ENCODE data around the gene HFM1. TPM values are rescaled to one million over a fixed set of nuclear protein-coding genes. Genes with fewer than 3 reads are reported as not detected.

The HFM1 gene
- total and polyA plus RNA-seq, 2 experiments from 2014 or later: 1.5 to 5.2 TPM

GRCh38 chr1:91406773-91407389, 2.2 kb upstream of the HFM1 start:
- H2AFZ ChIP-seq: no peak overlapping the region
- H3K27me3 ChIP-seq (ENCODE audit: insufficient read depth): no peaks in the 10 kb centered on the region
- H3K9me3 Mint-ChIP-seq: no peaks in the 10 kb centered on the region
- no peak overlapping the region for H3K4me3 Mint-ChIP-seq
- peak; percentile 22 for DNase-seq (ENCODE audit: low spot score)
- no peaks in the 10 kb centered on the region for H3K9me2 ChIP-seq (ENCODE audit: insufficient read depth)
- no peak overlapping the region for H3K4me2 ChIP-seq
- H3K4me3 ChIP-seq: no peak overlapping the region
- H3K4me1 ChIP-seq (ENCODE audit: insufficient read depth): peaks cover 5% of the 10 kb centered on the region; the same call in 1 of the 2 replicates
- no peak overlapping the region for H3K27ac Mint-ChIP-seq
- TF ChIP-seq ZNF331 (CRISPR knock-in tag; IDR thresholded peaks at IDR 0.05; ENCODE audit: low read depth) (no peak), CTCF (conservative IDR thresholded peaks at IDR 0.05; ENCODE audit: low read depth in 2 of 2) (peak; percentile 39 to 45), STAT1 (IDR thresholded peaks at IDR 0.05; ENCODE audit: unreplicated experiment) (no peak), JUNB (IDR thresholded peaks at IDR 0.05; ENCODE audit: unreplicated experiment) (no peak), EZH2phosphoT487 (IDR thresholded peaks at IDR 0.05; ENCODE audit: unreplicated experiment) (no peak), POLR2AphosphoS5 (IDR thresholded peaks at IDR 0.05; ENCODE audit: low read depth) (no peak), CREB1 (CRISPR knock-in tag; IDR thresholded peaks at IDR 0.05; ENCODE audit: low read depth) (no peak), ZNF114 (CRISPR knock-in tag; IDR thresholded peaks at IDR 0.05) (no peak)
- peaks cover 7% of the 10 kb centered on the region for H3K4me1 Mint-ChIP-seq
- H4K20me1 ChIP-seq (replicated peaks; ENCODE audit: insufficient read depth): no peaks in the 10 kb centered on the region
- no peaks in the 10 kb centered on the region for H3K36me3 Mint-ChIP-seq (ENCODE audit: low read depth)
- no peaks in the 10 kb centered on the region for H3K79me2 ChIP-seq (replicated peaks; ENCODE audit: insufficient read depth)
- H3K27me3 Mint-ChIP-seq (ENCODE audit: insufficient read depth, low read depth, poor library complexity): peaks cover 2% of the 10 kb centered on the region
- H3K27ac ChIP-seq (ENCODE audit: low read depth): no peak overlapping the region
- H3F3A ChIP-seq (replicated peaks; ENCODE audit: low read depth): no peaks in the 10 kb centered on the region
- no peaks in the 10 kb centered on the region for H3K36me3 ChIP-seq (ENCODE audit: insufficient read depth)
- no peak for ATAC-seq

GRCh38 chr1:91402023-91402422, 2.6 kb downstream of the HFM1 start:
- Histone ChIP-seq H3K36me3 (ENCODE audit: insufficient read depth) (no peaks in the 10 kb centered on the region), H4K20me1 (replicated peaks; ENCODE audit: insufficient read depth) (no peaks in the 10 kb centered on the region), H2AFZ (no peak overlapping the region), H3K4me2 (no peak overlapping the region), H3K27ac (ENCODE audit: low read depth) (no peak overlapping the region), H3K4me3 (no peak overlapping the region), H3K9me2 (ENCODE audit: insufficient read depth) (no peaks in the 10 kb centered on the region), H3K4me1 (ENCODE audit: insufficient read depth) (peaks cover 5% of the 10 kb centered on the region; the same call in 1 of the 2 replicates), H3F3A (replicated peaks; ENCODE audit: low read depth) (no peaks in the 10 kb centered on the region), H3K27me3 (ENCODE audit: insufficient read depth) (no peaks in the 10 kb centered on the region), H3K79me2 (replicated peaks; ENCODE audit: insufficient read depth) (no peaks in the 10 kb centered on the region)
- ATAC-seq (no peak), DNase-seq (ENCODE audit: low spot score) (peak; percentile 13)
- no peaks in the 10 kb centered on the region for H3K9me3 Mint-ChIP-seq
- peaks cover 2% of the 10 kb centered on the region for H3K27me3 Mint-ChIP-seq (ENCODE audit: insufficient read depth, low read depth, poor library complexity)
- H3K27ac Mint-ChIP-seq: no peak overlapping the region
- no peak for TF ChIP-seq ETS1 (IDR thresholded peaks at IDR 0.05)
- TF ChIP-seq CTCF (conservative IDR thresholded peaks at IDR 0.05; ENCODE audit: low read depth in 2 of 2): peak in 1 of 2 experiments; percentile 52; a peak in 3 of 4 replicates
- H3K4me3 Mint-ChIP-seq: no peak overlapping the region
- no peaks in the 10 kb centered on the region for H3K36me3 Mint-ChIP-seq (ENCODE audit: low read depth)
- H3K4me1 Mint-ChIP-seq: peaks cover 13% of the 10 kb centered on the region

All from GM23338 (cell line).